Activated T-helper 1 cell treated with anti-CD3 and anti-CD28 coated beads, Interleukin-12 subunit alpha, Interleukin-12 subunit beta, Interleukin-2, Interleukin-4 antibody, amounts not matched to agents 30 ng/mL and 10 ng/mL and 1 ng/mL, durations not matched to agents 14 hours and 24 hours and 36 hours (primary cell): ENCODE measurements around the gene SLBP. TPM values are rescaled to one million over a fixed set of nuclear protein-coding genes. Genes with fewer than 3 reads are reported as not detected.

Experiments used
- DNase-seq: peaks from one replicate; pipeline ENCODE4 v3.0.0; 2021; ENCODE audit warnings: low spot score
- H3K27ac Mint-ChIP-seq: one replicate; pipeline ENCODE4 v1.8.0; 2021; ENCODE audit warnings: mild to moderate bottlenecking, mixed read lengths
- H3K27me3 Mint-ChIP-seq: one replicate; pipeline ENCODE4 v1.8.0; 2022; ENCODE audit warnings: mild to moderate bottlenecking, moderate library complexity, mixed read lengths; ENCODE audit not compliant: insufficient read depth
- H3K36me3 Mint-ChIP-seq: one replicate; pipeline ENCODE4 v1.8.0; 2021; ENCODE audit warnings: low read depth, mixed read lengths
- H3K4me1 Mint-ChIP-seq: one replicate; pipeline ENCODE4 v1.8.0; 2021; ENCODE audit warnings: low read depth, mixed read lengths
- H3K4me3 Mint-ChIP-seq: one replicate; pipeline ENCODE4 v1.8.0; 2021; ENCODE audit warnings: mild to moderate bottlenecking, moderate library complexity, mixed read lengths
- H3K9me3 Mint-ChIP-seq: one replicate; pipeline ENCODE4 v1.8.0; 2021; ENCODE audit warnings: mixed read lengths
- intact Hi-C: fragments of 100-400 bp; cut with micrococcal nuclease; formaldehyde crosslinking; loops from one replicate; pipeline ENCODE4 v1.15.1; 2024
- total RNA-seq: library from RNA; stranded (reverse); gene quantifications from 2 replicates; pipeline ENCODE4 v1.2.3, GENCODE V29; 2022

Gene SLBP
- total RNA-seq, 1 donor from 2014 or later, result 136 TPM

DNA sequence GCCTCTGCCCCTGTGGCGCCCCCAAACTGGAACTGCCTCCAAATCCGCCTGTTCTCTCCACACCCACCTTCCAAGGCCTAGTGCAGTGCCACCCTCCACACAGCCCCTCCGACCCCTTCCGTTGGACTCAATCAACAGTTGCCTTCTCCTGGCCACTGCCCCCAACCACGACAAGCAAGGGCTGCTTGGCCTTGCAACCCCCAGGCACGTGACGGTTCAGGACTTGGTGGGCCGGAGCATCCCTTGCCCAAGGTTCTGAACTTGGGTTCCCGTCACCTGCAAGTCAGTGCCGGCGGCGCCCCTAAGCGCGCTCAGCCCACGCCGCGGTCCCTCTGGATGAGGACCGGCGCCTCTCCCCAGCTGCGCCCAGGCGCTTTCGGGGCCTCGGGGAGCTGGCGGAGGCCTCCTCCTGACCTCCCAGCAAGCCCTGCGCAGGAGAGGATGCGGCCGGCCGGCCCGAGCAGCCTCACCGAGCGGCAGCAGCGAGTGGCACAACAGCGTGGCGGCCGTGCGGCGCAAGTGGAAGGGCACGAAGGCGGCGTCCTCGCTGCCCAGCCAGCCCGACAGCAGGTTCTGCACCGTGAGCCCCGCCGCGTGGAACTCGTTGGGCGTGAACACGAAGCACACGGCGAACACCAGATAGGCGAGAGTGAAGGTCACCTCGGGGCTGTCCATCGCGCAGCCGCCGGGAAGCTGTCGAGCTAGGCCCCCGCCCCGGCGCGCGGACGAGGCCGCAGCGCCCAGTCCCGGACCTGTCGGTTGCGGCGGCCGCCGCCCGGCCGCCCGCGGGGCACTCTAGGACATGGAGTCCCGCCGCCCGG, 8.3 kb upstream of the SLBP start:
- DNase-seq, result peak; percentile 40
- H3K4me3 Mint-ChIP-seq, result peak overlapping the region; percentile 89
- no peaks in the 10 kb centered on the region for H3K27me3 Mint-ChIP-seq
- H3K4me1 Mint-ChIP-seq, result peaks cover 47% of the 10 kb centered on the region
- peaks cover 37% of the 10 kb centered on the region for H3K36me3 Mint-ChIP-seq
- peak overlapping the region; percentile 90 for H3K27ac Mint-ChIP-seq
- intact Hi-C loops, result loop anchor here (2.0 to 5.0 kb wide), 7 partner anchors 138 to 1357 kb away; partner anchors contain the start of genes CFAP99, GRK4, MAEA and NELFA
- H3K9me3 Mint-ChIP-seq, result no peaks in the 10 kb centered on the region

DNA sequence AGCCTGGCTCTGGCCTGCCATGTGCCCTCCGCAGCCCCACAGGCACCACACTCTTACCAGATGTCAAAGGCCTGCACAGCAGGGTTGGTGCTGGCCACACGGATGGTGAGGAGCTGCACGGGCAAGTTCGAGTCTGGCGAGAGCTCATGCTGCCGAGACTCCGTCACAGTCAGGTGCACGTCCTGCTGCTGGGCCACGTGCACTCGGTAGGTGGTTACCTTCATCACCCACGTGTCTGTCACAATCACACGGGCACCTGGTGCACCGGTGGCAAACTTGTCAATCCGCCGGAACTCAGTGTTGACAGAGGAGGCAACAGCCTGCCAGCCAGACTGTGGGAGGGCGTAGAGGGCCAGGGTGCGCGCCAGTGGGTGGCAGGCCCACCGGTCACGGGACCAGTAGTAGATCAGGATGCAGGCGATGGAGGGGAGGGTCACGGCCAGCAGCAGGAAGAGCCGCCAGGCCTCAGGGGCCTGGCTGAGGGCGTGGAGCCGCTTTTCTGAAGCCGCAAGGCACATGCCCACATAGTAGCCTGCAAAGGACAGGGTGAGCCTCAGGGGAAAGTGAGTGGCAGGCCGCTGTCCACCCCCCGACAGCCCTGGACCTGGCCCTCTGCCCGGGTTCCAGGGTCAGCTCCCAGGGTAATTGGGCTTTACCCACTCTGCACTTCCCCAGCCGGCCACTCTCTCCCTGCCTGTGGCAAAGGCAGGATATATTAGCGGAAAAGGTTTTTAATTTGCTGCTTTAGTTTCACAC, 6.2 kb upstream of the SLBP start:
- DNase-seq, result no peak
- H3K4me1 Mint-ChIP-seq, result peaks cover 51% of the 10 kb centered on the region
- H3K9me3 Mint-ChIP-seq, result no peaks in the 10 kb centered on the region
- intact Hi-C loops, result no loop called here
- peaks cover 23% of the 10 kb centered on the region for H3K36me3 Mint-ChIP-seq
- H3K4me3 Mint-ChIP-seq, result peak overlapping the region; percentile 89
- H3K27ac Mint-ChIP-seq, result peak overlapping the region; percentile 77
- no peaks in the 10 kb centered on the region for H3K27me3 Mint-ChIP-seq

DNA sequence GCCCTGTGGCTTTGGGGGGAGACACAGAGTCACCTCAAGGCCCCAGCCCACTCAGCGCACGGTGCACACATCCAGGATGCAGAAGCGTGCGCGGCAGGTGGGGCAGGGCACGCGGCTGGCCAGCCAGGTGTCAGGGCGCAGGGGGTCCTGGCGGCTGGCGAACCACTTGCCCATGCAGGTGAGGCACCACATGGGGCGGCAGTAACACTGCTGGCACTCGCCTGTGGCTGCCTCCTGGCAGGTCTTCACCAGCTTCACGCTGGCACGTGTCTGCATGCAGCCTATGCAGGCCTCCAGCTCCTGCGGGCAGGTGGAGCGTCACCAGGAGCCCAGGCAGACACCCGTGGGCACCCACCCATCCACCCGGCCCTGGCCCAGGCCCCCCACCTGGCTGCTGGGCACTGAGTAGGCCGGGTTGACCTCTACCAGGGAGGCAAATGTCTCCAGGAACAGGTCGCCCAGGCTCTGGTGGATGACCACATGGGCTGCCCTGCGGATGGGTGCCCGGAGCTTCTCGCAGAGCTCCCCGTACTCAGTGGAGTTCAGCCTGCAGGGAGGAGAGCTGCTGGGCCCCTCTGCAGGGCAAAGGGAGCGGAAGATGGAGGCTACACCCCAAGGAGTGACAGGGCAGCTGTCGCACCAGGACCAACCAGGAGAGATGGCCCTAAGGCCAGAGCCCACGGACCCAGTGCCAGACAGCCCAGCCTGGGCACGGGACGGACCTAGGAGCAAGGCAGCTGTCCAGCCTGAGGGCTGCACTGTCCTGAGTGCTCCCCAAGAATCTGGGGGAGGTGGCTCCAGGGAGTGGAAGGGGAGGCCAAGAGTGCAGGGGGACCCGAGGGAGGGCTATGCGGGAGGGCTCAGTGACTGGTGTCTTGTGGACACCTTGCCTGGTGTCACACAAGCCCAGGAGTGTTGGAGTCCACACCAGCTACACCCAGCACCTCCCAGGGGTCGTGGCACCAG, 5.3 kb upstream of the SLBP start:
- no peak for DNase-seq
- H3K27ac Mint-ChIP-seq, result no peak overlapping the region
- intact Hi-C loops, result no loop called here
- H3K36me3 Mint-ChIP-seq, result peaks cover 19% of the 10 kb centered on the region
- H3K4me3 Mint-ChIP-seq, result no peak overlapping the region
- H3K9me3 Mint-ChIP-seq, result no peaks in the 10 kb centered on the region
- H3K4me1 Mint-ChIP-seq, result peaks cover 42% of the 10 kb centered on the region
- no peaks in the 10 kb centered on the region for H3K27me3 Mint-ChIP-seq

GRCh38 chr4:1716065-1716945, 4.2 kb upstream of the SLBP start:
- intact Hi-C loops, result no loop called here
- no peak for DNase-seq
- Mint-ChIP-seq H3K27ac (peak overlapping the region; percentile 44), H3K4me1 (peaks cover 40% of the 10 kb centered on the region), H3K27me3 (no peaks in the 10 kb centered on the region), H3K36me3 (peaks cover 17% of the 10 kb centered on the region), H3K4me3 (no peak overlapping the region), H3K9me3 (no peaks in the 10 kb centered on the region)

DNA sequence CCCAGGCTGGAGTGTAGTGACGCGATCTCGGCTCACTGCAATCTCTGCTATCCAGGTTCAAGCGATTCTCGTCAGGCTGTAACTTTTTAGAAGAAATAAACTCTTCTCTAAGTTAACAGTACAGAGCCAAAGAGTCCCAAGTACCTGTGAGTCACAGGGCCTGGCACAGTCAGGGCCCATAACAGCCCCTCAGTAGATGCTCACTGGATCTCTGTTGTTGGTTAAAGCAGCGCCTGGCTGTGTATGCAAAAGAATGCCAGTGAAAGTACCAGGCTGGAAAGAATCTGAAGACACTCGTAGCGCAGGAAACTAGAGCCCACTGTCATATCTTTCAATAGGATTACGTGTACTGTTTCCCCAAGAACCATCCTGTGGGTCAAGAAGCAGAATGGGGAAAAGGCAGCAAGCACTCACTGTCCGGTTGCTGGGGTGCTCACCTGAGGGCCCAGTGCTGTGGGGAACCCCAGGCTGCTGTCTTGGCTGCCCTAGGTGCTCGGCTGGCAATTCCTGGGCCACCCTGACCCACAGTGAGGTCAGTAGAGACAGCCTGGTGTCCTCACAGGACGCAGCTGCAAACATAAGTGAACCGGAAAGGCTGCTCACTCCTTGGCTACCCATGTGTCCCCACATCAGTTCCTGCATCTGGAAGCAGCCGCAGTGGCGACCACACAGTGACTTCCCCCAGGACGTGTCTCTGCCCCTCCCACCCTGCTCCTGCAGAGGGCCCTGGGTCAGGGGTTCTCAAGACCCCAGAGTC, 3.1 kb upstream of the SLBP start:
- no peaks in the 10 kb centered on the region for H3K9me3 Mint-ChIP-seq
- DNase-seq, result no peak
- intact Hi-C loops, result no loop called here
- H3K36me3 Mint-ChIP-seq, result peaks cover 24% of the 10 kb centered on the region
- H3K4me3 Mint-ChIP-seq, result peak overlapping the region; percentile 95
- H3K4me1 Mint-ChIP-seq, result peaks cover 48% of the 10 kb centered on the region
- H3K27me3 Mint-ChIP-seq, result no peaks in the 10 kb centered on the region
- H3K27ac Mint-ChIP-seq, result peak overlapping the region; percentile 44

GRCh38 chr4:1714303-1715001, 2.3 kb upstream of the SLBP start:
- H3K36me3 Mint-ChIP-seq, result peaks cover 26% of the 10 kb centered on the region
- no peaks in the 10 kb centered on the region for H3K27me3 Mint-ChIP-seq
- H3K4me1 Mint-ChIP-seq, result peaks cover 51% of the 10 kb centered on the region
- peak overlapping the region; percentile 89 for H3K27ac Mint-ChIP-seq
- H3K4me3 Mint-ChIP-seq, result peak overlapping the region; percentile 95
- H3K9me3 Mint-ChIP-seq, result no peaks in the 10 kb centered on the region
- no peak for DNase-seq
- intact Hi-C loops, result loop anchor here (5.0 kb wide), 1 partner anchor 932 kb away; no protein-coding TSS in a partner anchor

DNA sequence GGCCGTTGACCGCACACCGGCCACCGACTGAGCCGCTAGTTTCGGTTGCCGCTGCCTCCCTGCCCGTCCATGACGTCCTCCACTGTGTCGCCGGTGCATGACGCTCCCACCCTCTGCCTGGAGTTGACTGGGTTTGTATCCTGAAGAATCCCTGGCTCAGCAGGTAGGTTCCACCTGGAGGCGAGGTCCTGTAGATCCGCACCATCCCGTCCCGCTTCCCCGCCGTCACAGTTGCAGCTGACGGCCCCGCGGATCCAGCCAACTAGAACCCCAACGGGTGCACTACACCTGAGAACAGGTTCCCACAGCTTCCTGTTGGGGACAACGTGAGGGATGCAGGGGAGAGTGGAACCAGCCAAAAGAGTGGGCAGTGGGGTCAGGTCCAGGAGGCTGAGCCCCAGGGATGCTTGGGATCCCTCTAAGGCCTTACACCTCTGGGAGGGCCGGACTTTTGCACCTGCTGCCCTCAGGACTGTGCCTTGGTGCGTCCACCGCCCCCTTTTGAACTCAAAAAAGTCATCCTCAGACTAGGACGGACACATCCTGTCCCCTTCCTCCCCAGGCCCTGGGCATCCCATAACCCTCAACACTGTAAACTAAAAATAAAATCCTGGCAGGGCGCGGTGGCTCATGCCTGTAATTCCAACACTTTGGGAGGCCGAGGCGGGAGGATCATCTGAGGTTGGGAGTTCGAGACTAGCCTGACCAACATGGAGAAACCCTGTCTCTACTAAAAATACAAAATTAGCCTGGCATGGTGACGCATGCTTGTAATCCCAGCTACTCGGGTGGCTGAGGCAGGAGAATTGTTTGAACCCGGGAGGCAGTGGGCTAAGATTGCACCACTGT, 1.1 kb upstream of the SLBP start:
- Mint-ChIP-seq H3K27ac (peak overlapping the region; percentile 89), H3K27me3 (no peaks in the 10 kb centered on the region), H3K36me3 (peaks cover 26% of the 10 kb centered on the region), H3K9me3 (no peaks in the 10 kb centered on the region), H3K4me3 (peak overlapping the region; percentile 95), H3K4me1 (peaks cover 55% of the 10 kb centered on the region)
- intact Hi-C loops, result loop anchor here (2.0 to 5.0 kb wide), 7 partner anchors 14 to 931 kb away; partner anchors contain the start of genes CFAP99, FGFRL1, MXD4 and NSD2
- no peak for DNase-seq

- intact Hi-C loops, result loop anchor here (1.0 to 5.0 kb wide), 15 partner anchors 10 to 929 kb away; partner anchors contain the start of genes CFAP99, FAM193A, FAM53A and FGFRL1
- DNase-seq, result no peak
- Mint-ChIP-seq H3K4me1 (peaks cover 59% of the 10 kb centered on the region), H3K36me3 (peaks cover 28% of the 10 kb centered on the region), H3K9me3 (no peaks in the 10 kb centered on the region), H3K4me3 (peak overlapping the region; percentile 99), H3K27me3 (no peaks in the 10 kb centered on the region), H3K27ac (peak overlapping the region; percentile 88)
Observed at GRCh38 chr4:1711571-1712215, 426 bp downstream of the SLBP start.

DNA sequence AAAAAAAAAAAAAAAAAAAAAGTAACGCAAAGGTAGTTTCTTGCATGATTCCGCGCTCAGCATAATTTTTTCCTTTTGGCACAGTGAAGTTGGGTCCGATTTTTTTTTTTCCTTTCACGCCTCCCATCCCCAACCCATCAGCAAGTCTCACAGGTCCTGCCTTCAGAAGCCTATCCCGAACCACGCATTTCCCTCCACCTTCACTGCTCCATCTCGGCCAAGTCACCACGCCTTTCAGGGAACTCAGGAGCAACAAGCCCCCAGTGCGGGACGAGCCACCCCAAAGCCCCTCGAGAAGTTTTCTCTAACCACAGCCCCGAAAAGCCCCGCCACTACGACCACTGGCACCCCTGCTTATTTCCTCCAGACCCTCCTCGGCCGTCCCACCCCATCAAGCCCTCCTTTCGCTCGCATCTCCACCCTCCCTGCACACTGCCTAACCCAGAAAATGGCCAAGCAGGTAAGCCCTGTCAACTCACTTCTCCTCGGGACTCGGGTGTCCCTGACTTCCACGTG, 1.0 kb downstream of the SLBP start:
- intact Hi-C loops, result loop anchor here (5.0 kb wide), 1 partner anchor 929 kb away; no protein-coding TSS in a partner anchor
- Mint-ChIP-seq H3K9me3 (no peaks in the 10 kb centered on the region), H3K27me3 (no peaks in the 10 kb centered on the region), H3K36me3 (peaks cover 33% of the 10 kb centered on the region), H3K4me3 (peak overlapping the region; percentile 99), H3K27ac (peak overlapping the region; percentile 88), H3K4me1 (peaks cover 59% of the 10 kb centered on the region)
- no peak for DNase-seq
